Urinary bladder (tissue), 4 donors: Measurements from ENCODE around the gene PHF12. TPM values are rescaled to one million over a fixed set of nuclear protein-coding genes. Genes with fewer than 3 reads are reported as not detected.
"Not testable (repeated sequence)": the region's sequence is repeated elsewhere in the genome, so short reads cannot be mapped to it uniquely, and the experiment has no call there.

Source experiments
- DNase-seq: peaks from one replicate; pipeline ENCODE4 v3.0.0-alpha.2; 2015; ENCODE audit errors: extremely low spot score
- H3K27ac ChIP-seq: one replicate; pipeline ENCODE4 v1.5.1; 2013; ENCODE audit warnings: low read depth, mild to moderate bottlenecking, moderate library complexity
- H3K36me3 ChIP-seq: one replicate; pipeline ENCODE4 v1.6.1; 2013; ENCODE audit warnings: mild to moderate bottlenecking, moderate library complexity; ENCODE audit not compliant: insufficient read depth
- H3K4me1 ChIP-seq: one replicate; pipeline ENCODE4 v1.6.1; 2013; ENCODE audit warnings: mild to moderate bottlenecking, moderate library complexity; ENCODE audit not compliant: insufficient read depth
- H3K4me3 ChIP-seq: one replicate; pipeline ENCODE4 v1.5.1; 2013; ENCODE audit warnings: low read depth, low read length
- WGBS: extraction: QIAGEN DNeasy Blood & Tissue Kit; methylation state at CpG from one replicate; pipeline ENCODE4 v1.1.7; 2013; 5-methylcytosine and 5-hydroxymethylcytosine counted together
- polyA plus RNA-seq: library from polyadenylated mRNA; stranded (reverse); fragments of 200-250 nt; gene quantifications from one replicate; pipeline ENCODE4 v1.2.3, GENCODE V29; 2013
- total RNA-seq: library from RNA; depleted of rRNA; stranded (reverse); fragments of >200 nt; gene quantifications from one replicate; pipeline ENCODE4 v1.2.3, GENCODE V29; 2014
- donor health status: healthy with polysubstance abuse.
- donor health status: healthy.

The PHF12 gene
- total and polyA plus RNA-seq, 2 donors: 21.1 to 30.8 TPM

DNA sequence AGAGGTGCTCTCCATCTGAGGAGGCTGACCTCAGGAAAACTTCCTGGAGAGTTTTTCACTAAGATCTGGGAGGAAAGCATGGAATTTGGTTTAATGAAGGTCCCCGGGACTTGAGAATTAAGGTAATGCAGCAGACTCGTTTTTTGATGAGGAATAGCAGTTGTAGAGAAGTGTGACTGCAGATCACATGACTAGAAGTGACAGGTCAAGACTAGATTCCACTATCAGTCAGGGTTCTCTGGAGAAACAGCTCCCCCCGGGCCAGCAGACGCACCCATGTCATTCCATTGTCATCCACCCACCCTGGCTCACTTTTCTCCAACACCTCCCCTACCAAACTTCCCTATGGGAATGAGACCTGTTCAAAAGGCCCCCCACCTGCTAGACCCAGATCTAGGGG lies 46.5 kb downstream of the PHF12 start:
- WGBS: 60% methylated on average over 4 of the region's 4 CpGs
- Histone ChIP-seq H3K4me1 (no peaks in the 10 kb centered on the region), H3K36me3 (peaks cover 3% of the 10 kb centered on the region), H3K27ac (no peak overlapping the region), H3K4me3 (no peak overlapping the region)
- DNase-seq: no peak

GRCh38 chr17:28903546-28903841 lies 47.8 kb downstream of the PHF12 start:
- H3K4me1 ChIP-seq, DNase-seq, H3K27ac ChIP-seq, H3K4me3 ChIP-seq, H3K36me3 ChIP-seq: not testable (repeated sequence)
- 63% methylated on average over 5 of the region's 5 CpGs for WGBS

GRCh38 chr17:28902819-28903545 lies 48.3 kb downstream of the PHF12 start, which contains the start of gene DHRS13:
Gene DHRS13 (minus strand): TSS chr17:28903079. CDS start chr17:28902944, 135 bp downstream.
- Histone ChIP-seq H3K27ac (peak within 1 kb of the TSS; percentile 61), H3K4me1 (no peaks in the 10 kb centered on the region), H3K36me3 (no peaks in the 10 kb centered on the region), H3K4me3 (peak within 1 kb of the TSS; percentile 70)
- 1% methylated on average over 55 of the region's 55 CpGs for WGBS
- DNase-seq: peak; percentile 50

DNA sequence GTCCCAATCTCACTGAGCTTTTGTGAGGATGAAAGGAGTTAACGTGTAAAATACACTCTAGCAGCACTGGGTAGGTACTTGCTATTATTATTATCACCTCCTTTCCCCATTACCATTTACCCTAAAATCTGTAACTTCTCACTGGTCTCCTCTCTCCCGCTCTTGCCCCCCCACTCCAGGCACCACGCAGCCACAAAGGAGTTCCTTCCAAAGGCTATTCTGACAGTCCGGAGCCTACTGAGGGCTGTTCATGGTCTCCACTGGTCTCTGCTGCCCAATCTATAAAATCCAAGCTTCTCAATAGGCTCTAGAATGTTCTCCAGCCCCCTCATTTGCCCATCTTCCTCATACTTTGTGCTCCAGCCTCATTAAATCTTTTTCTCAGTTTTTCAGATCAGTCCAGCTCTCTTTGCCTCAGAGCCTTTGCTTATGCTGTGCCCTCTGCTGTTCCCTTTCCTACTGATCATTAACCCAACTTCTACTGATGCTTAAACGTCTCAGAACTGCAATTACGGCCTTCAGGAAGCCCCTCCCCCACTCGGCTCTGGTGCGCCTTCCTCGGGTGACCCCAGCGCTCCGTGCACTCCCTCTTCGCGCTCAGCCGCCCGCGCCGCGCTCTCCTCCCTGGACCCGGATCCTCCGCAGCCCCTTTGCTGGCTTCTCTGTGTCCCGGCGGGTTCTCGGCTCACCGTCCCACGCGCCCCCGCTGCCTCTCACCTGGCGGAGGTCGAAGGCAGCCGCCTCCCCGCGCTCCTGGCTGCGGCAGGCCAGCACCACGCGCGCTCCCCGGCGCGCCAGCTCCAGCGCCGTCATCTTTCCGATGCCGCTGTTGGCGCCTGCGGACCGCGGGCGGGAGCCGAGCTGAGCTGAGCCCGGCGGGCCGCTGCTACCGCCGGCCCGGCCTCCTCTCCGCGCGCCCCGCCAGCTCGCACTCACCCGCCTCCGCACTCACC lies 49.2 kb downstream of the PHF12 start:
- peak overlapping the region; percentile 70 for H3K4me3 ChIP-seq
- WGBS: 4% methylated on average over 62 of the region's 62 CpGs
- no peaks in the 10 kb centered on the region for H3K36me3 ChIP-seq
- no peak for DNase-seq
- no peaks in the 10 kb centered on the region for H3K4me1 ChIP-seq
- peak overlapping the region; percentile 61 for H3K27ac ChIP-seq

GRCh38 chr17:28900986-28901726 lies 50.2 kb downstream of the PHF12 start:
- Histone ChIP-seq H3K27ac (no peak overlapping the region), H3K36me3 (no peaks in the 10 kb centered on the region), H3K4me3 (no peak overlapping the region), H3K4me1 (no peaks in the 10 kb centered on the region)
- WGBS: 95% methylated on average over 24 of the region's 24 CpGs
- no peak for DNase-seq

- DNase-seq: no peak
- Histone ChIP-seq H3K27ac (no peak overlapping the region), H3K4me3 (no peak overlapping the region), H3K4me1 (no peaks in the 10 kb centered on the region), H3K36me3 (no peaks in the 10 kb centered on the region)
- WGBS: 97% methylated on average over 5 of the region's 5 CpGs
Measured at GRCh38 chr17:28899212-28899815, 52.0 kb downstream of the PHF12 start.

DNA sequence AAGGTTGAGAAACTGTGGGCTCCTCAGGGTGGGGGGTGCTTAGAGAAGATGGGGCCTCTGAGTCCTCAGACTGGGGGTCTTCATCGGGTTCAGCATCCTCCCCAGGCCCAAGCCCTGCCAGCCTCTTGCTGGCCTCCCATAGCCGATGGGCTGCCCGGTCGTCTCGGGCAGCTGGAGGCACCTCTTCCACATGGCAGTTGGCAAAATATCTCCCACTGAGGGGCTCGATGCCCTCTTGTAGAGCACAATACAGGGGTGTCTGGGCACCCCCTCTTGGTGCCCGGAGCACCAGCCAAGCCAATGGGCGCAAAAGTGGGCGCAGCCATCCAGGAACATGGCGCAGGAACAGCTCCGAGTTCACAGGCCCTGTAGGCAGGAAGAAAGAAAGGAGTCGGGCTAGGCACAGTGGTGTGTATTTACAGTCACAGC lies 52.8 kb downstream of the PHF12 start:
- Histone ChIP-seq H3K36me3 (no peaks in the 10 kb centered on the region), H3K27ac (no peak overlapping the region), H3K4me1 (no peaks in the 10 kb centered on the region), H3K4me3 (no peak overlapping the region)
- 87% methylated on average over 12 of the region's 12 CpGs for WGBS
- no peak for DNase-seq

DNA sequence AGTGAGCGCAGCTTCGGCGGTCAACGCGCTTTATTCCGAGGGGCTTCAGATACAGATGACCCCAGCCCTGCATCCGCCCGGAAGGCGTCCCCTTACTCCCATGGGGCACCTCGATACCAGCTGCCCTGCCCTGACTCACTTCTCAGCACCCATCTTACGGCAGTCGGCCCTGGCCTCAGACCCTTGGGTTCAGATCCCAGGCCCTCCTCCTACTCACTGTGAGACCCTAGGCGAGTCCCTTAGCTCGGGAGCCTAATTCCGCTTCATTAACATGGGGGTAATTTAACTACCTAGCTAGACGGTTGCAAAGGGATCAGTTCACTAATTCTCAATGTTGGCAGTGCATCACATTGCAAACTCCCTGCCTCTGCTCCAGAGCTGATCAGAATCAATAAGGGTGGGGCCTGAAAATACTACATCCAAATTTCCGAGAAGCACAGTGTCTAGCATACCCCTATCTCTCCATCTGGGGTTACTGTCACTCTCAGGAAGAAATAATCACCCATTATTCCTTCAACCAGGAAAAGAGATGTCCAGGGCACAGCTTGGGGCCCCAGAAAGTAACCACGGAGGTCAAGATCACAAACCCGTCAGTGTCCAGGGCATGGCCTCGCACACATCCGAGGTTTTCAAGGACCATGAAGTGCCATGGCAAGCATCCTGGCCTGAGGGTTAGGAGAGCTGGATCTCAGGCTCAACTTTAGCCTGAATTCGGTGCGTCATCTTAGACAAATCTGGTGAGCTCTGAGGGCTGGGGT lies 53.4 kb downstream of the PHF12 start:
- no peaks in the 10 kb centered on the region for H3K36me3 ChIP-seq
- no peaks in the 10 kb centered on the region for H3K4me1 ChIP-seq
- H3K4me3 ChIP-seq: peak overlapping the region; percentile 74
- H3K27ac ChIP-seq: peak overlapping the region; percentile 96
- DNase-seq: no peak
- 24% methylated on average over 23 of the region's 23 CpGs for WGBS

DNA sequence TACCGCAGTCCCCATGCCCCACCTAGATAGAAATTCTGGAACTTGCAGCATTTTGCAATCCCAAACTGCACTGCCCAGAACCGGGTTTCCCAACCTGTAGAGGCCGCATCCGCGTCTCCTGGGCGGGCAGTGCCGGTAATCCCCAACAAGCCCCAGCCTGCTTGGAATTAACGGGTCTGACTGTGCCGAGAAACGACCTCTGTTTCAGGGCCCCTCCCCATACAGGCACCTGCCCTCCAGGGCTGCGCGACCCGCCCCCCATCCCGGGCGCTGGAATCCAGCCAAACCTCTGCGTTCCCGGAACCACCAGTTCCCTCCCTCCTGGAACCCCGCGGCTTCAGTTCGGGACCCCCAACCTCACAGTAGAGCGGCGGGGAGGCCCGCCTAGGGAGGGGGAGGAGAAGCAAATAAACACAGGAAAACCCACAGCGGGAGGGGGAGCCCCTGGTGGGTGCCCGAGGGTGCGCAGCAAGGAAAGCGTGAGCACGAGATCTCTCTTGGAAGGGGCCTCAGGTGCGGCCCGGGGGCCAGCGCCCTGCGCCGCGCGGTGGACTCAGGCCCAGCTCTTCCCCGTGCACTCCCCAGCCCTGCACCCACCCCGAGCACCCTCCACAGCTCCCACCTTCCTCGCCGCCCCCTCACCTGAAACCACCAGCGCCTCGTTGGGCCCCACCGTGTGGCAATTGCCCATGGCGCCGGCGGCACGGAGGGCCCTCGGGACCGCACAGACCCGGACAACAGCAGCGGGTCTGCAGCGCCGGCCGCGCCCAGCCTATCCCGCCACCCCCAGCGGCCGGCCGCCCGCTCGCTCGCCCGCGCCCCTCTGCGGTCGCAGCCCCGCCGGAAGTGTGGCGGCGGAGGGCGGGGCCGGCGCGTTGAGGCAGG lies 54.2 kb downstream of the PHF12 start, which contains the start of gene FLOT2:
FLOT2 (minus strand) TSS at position 850 of the 885 bp plus-strand sequence; CDS start at position 691, 159 bp downstream.
- peak; percentile 70 for DNase-seq
- H3K36me3 ChIP-seq: no peaks in the 10 kb centered on the region
- under 1% methylated on average over 73 of the region's 73 CpGs for WGBS
- H3K4me1 ChIP-seq: no peaks in the 10 kb centered on the region
- H3K4me3 ChIP-seq: peak within 1 kb of the TSS; percentile 74
- peak within 1 kb of the TSS; percentile 96 for H3K27ac ChIP-seq

DNA sequence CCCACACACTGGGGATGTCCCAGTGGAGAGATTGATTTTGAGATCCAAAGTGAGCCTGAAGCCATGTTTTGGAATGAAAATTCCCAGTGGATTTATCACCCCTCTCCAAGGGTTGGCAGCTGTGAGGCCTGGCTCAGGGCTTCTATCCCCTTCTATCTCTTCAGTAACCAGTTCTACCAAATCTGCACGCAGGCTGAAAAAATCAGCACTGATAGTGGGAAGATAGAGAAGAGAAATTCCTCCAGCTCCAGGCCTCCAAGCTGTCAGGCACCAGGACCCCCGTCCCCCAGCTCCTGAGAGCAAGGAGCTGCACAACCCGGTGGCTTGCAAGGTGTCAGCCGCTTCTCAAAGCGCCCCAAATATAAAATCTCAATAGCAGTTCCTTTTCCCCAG lies 54.8 kb downstream of the PHF12 start:
- H3K4me1 ChIP-seq: no peaks in the 10 kb centered on the region
- H3K27ac ChIP-seq: peak overlapping the region; percentile 78
- no peaks in the 10 kb centered on the region for H3K36me3 ChIP-seq
- WGBS: 17% methylated on average over 5 of the region's 5 CpGs
- DNase-seq: no peak
- H3K4me3 ChIP-seq: peak overlapping the region; percentile 74

DNA sequence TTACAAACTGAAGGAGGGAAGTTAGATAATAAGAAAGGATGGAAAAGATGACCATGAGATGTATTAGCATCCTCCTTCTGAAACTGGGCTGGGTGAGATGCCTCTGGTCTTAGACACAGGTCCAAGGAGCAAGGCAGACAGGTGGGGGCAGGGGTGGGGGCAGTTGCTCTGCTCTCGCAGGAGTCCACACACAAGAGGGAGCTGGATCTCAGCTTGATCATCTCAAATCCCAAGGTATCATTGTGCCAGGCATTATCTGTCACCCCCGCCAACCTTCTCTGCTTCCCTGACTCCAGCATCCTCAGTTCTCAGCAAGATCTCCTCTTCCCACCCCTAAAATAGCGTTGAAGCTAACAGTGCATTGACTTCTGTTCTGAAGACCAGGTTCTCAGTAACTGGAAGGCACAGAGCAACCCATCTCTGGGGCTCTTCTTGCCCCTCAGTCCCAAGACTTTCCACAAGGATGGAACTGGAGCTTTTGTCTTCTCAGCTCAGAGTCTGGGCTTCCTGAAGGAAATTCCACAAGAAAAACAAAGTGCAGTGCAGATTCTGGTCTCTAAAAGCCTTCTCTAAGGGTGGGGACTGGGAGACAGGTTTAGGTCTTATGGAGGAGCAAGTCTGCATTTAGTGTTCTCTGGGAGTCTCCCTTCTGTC lies 55.4 kb downstream of the PHF12 start:
- 51% methylated on average over 3 of the region's 3 CpGs for WGBS
- Histone ChIP-seq H3K36me3 (no peaks in the 10 kb centered on the region), H3K27ac (peak overlapping the region; percentile 78), H3K4me3 (peak overlapping the region; percentile 74), H3K4me1 (no peaks in the 10 kb centered on the region)
- no peak for DNase-seq
